Suprapubic skin (tissue), 4 donors: ENCODE data around the gene CDK5R1. TPM values are rescaled to one million over a fixed set of nuclear protein-coding genes. Genes with fewer than 3 reads are reported as not detected.

Source experiments
- DNase-seq, 2 donors: peaks; one replicate each; pipeline ENCODE4 v3.0.0-alpha.2; 2019; ENCODE audit warnings: low spot score in 2 of 2
- H3K27ac ChIP-seq: fragments of 200-600 bp; sonication (generic); one replicate; pipeline ENCODE4 v1.5.1; 2019
- H3K27me3 ChIP-seq: fragments of 200-600 bp; sonication (generic); one replicate; pipeline ENCODE4 v1.5.1; 2019
- H3K36me3 ChIP-seq: fragments of 200-600 bp; sonication (generic); one replicate; pipeline ENCODE4 v1.5.1; 2019
- H3K4me1 ChIP-seq: fragments of 200-600 bp; sonication (generic); one replicate; pipeline ENCODE4 v1.5.1; 2019
- H3K4me3 ChIP-seq: fragments of 200-600 bp; sonication (generic); one replicate; pipeline ENCODE4 v1.5.1; 2019; ENCODE audit warnings: mild to moderate bottlenecking
- H3K9me3 ChIP-seq: fragments of 200-600 bp; sonication (generic); one replicate; pipeline ENCODE4 v1.5.1; 2019
- CTCF ChIP-seq, 2 donors: fragments of 200-600 bp in 1 of 2; fragments of 450-650 bp in 1 of 2; sonication (generic) in 1 of 2; IDR thresholded peaks; one replicate each; pipeline ENCODE4 v1.5.1; 2016 to 2019; ENCODE audit warnings: antibody characterized with exemption in 2 of 2, mild to moderate bottlenecking in 1 of 2, moderate library complexity in 1 of 2
- EP300 ChIP-seq: sonication (generic); formaldehyde crosslinking; IDR thresholded peaks from one replicate; pipeline ENCODE4 v1.6.1; 2017; ENCODE audit warnings: antibody characterized with exemption
- POLR2A ChIP-seq, 2 donors: fragments of 450-650 bp; IDR thresholded peaks; one replicate each; pipeline ENCODE4 v1.6.1; 2017; ENCODE audit warnings: antibody characterized with exemption in 2 of 2, mild to moderate bottlenecking in 2 of 2, moderate library complexity in 2 of 2
- POLR2AphosphoS5 ChIP-seq, 3 donors: sonication (generic); formaldehyde crosslinking; IDR thresholded peaks; one replicate each; pipeline ENCODE4 v1.6.1; 2017; ENCODE audit warnings: antibody characterized with exemption in 3 of 3
- WGBS: methylation state at CpG from one replicate; pipeline ENCODE4 v1.1.5; 2018; 5-methylcytosine and 5-hydroxymethylcytosine counted together
- total RNA-seq, 4 donors: library from RNA; depleted of rRNA; stranded (reverse); fragments of >200 nt; gene quantifications; one replicate each; pipeline ENCODE4 v1.1.0, GENCODE V29; 2016

Gene CDK5R1
- total RNA-seq, 4 donors from 2014 or later = 3.5 to 6.9 (median 5.5) TPM

- Histone ChIP-seq H3K4me1 (peaks cover 6% of the 10 kb centered on the region), H3K27me3 (no peaks in the 10 kb centered on the region), H3K9me3 (no peaks in the 10 kb centered on the region), H3K27ac (no peak overlapping the region), H3K36me3 (peaks cover 70% of the 10 kb centered on the region), H3K4me3 (no peak overlapping the region)
- 95% methylated on average over 2 of the region's 2 CpGs for WGBS
- DNase-seq = no peak
- no peak for TF ChIP-seq POLR2AphosphoS5 (IDR thresholded peaks at IDR 0.05)
- TF ChIP-seq EP300 = no peak
- TF ChIP-seq CTCF (IDR thresholded peaks at IDR 0.05) = no peak
- TF ChIP-seq POLR2A (IDR thresholded peaks at IDR 0.05) = no peak
Measured at GRCh38 chr17:32451879-32452278, 34.9 kb upstream of the CDK5R1 start.

GRCh38 chr17:32452281-32452680, 34.5 kb upstream of the CDK5R1 start:
- TF ChIP-seq EP300 = no peak
- no peak for TF ChIP-seq CTCF (IDR thresholded peaks at IDR 0.05)
- no peak for TF ChIP-seq POLR2A (IDR thresholded peaks at IDR 0.05)
- TF ChIP-seq POLR2AphosphoS5 (IDR thresholded peaks at IDR 0.05) = no peak
- no peak for DNase-seq
- 81% methylated on average over 1 of the region's 1 CpG for WGBS
- Histone ChIP-seq H3K4me1 (peaks cover 3% of the 10 kb centered on the region), H3K9me3 (no peaks in the 10 kb centered on the region), H3K4me3 (no peak overlapping the region), H3K27me3 (no peaks in the 10 kb centered on the region), H3K27ac (no peak overlapping the region), H3K36me3 (peaks cover 74% of the 10 kb centered on the region)

GRCh38 chr17:32453370-32453769, 33.4 kb upstream of the CDK5R1 start:
- no peak for DNase-seq
- Histone ChIP-seq H3K9me3 (no peaks in the 10 kb centered on the region), H3K36me3 (peaks cover 77% of the 10 kb centered on the region), H3K27ac (no peak overlapping the region), H3K4me1 (no peaks in the 10 kb centered on the region), H3K4me3 (no peak overlapping the region), H3K27me3 (no peaks in the 10 kb centered on the region)
- TF ChIP-seq POLR2AphosphoS5 (IDR thresholded peaks at IDR 0.05) = no peak
- no peak for TF ChIP-seq EP300
- no peak for TF ChIP-seq POLR2A (IDR thresholded peaks at IDR 0.05)
- no peak for TF ChIP-seq CTCF (IDR thresholded peaks at IDR 0.05)
- 91% methylated on average over 2 of the region's 2 CpGs for WGBS

GRCh38 chr17:32458371-32458770, 28.4 kb upstream of the CDK5R1 start:
- no peaks in the 10 kb centered on the region for H3K27me3 ChIP-seq
- no peaks in the 10 kb centered on the region for H3K9me3 ChIP-seq
- H3K4me3 ChIP-seq = no peak overlapping the region
- TF ChIP-seq EP300 = no peak
- TF ChIP-seq POLR2AphosphoS5 (IDR thresholded peaks at IDR 0.05) = no peak
- no peak for TF ChIP-seq CTCF (IDR thresholded peaks at IDR 0.05)
- no peak for TF ChIP-seq POLR2A (IDR thresholded peaks at IDR 0.05)
- no peak for DNase-seq
- H3K36me3 ChIP-seq = peaks cover 82% of the 10 kb centered on the region
- H3K27ac ChIP-seq = no peak overlapping the region
- no peaks in the 10 kb centered on the region for H3K4me1 ChIP-seq

- 84% methylated on average over 4 of the region's 4 CpGs for WGBS
- no peaks in the 10 kb centered on the region for H3K27me3 ChIP-seq
- H3K27ac ChIP-seq = no peak overlapping the region
- no peaks in the 10 kb centered on the region for H3K9me3 ChIP-seq
- no peak overlapping the region for H3K4me3 ChIP-seq
- TF ChIP-seq EP300 = no peak
- TF ChIP-seq POLR2A (IDR thresholded peaks at IDR 0.05) = no peak
- TF ChIP-seq CTCF (IDR thresholded peaks at IDR 0.05) = no peak
- TF ChIP-seq POLR2AphosphoS5 (IDR thresholded peaks at IDR 0.05) = no peak
- no peak for DNase-seq
- no peaks in the 10 kb centered on the region for H3K4me1 ChIP-seq
- peaks cover 83% of the 10 kb centered on the region for H3K36me3 ChIP-seq
Measured at GRCh38 chr17:32460054-32460453, 26.7 kb upstream of the CDK5R1 start.
